GM18498 (cell line): Measurements from ENCODE around the gene LIMCH1.

Experiments used
- ATAC-seq: cut with Tn5 transposase; IDR thresholded peaks from one replicate; pipeline ENCODE4 v1.9.1; 2021; ENCODE audit warnings: mild to moderate bottlenecking, moderate library complexity; ENCODE audit not compliant: unreplicated experiment

Gene LIMCH1

DNA sequence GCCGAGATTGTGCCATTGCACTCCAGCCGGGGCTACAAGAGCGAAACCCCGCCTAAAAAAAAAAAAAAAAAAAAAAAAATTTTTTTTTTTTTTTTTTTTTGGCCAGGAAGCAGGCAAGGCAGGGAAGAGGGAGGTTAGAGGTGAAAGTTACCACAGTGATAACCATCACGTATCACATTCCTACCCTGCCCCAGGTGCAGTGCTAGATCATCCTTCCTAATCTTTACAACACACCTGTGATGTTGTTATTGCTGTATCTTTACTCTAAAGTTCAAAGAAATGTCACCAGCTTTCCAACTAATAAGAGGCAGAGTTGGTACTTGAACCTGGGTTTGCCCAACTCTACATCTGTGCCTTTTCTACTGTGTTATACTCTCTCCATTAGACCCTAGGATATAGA, 7.2 kb upstream of the LIMCH1 start:
- ATAC-seq, result no peak

GRCh38 chr4:41532336-41532735, 5.6 kb upstream of the LIMCH1 start:
- ATAC-seq, result no peak

DNA sequence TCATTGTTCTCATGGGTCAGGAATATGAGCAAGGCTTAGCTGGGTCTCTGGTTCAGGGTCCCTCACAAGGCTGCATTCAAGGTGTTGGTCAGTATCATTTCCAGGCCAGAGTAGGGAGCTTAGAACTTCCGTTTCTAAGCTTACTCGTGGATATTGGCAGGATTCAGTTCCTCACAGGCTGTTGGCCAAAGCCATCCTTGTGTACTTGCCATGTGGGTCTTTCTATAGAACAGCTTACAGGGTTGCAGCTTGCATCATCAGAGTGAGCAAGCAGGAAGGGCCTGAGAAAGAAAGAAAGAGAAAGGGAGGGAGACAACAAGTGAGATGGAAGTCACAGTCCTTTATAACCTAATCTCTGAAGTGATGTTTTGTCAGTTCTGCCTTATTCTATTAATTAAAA, 5.1 kb upstream of the LIMCH1 start:
- ATAC-seq, result no peak

DNA sequence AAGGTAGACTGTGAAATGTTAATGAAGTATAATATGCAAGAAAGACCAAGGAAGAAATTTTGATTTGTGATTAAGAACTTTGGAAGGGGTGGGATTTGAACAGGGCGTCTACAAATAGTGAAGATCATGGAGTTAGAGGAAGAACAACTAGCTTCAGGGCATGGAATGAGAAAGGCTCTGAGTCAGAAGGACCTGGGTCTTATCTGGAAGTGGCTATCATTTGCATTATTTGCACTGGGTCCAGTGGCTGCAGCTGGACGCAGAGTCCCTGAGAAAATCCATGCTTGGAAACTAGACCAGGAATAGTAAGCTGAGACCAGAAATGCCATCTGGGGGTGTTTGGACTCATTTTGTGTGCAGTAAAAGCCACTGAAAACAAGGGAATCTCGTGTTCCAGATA, 4.3 kb upstream of the LIMCH1 start:
- no peak for ATAC-seq

DNA sequence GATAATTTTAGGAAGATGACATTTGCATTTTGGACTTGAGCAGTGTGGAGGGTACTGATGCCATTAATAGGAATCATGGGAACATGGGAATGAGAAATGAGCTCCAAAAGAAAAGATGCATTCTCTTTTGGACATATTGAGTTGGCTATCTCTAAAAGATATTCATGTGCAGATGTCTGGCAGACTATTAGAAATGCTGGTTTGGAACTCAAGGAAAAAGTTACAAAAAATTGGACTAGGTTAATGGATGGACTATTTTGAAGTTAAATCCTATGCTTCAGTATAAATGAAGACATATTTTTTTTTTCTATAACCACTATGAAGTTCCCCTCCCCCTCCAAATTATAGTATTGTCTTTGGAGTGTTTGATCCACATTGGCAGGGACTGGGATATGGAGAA, 3.6 kb upstream of the LIMCH1 start:
- no peak for ATAC-seq

DNA sequence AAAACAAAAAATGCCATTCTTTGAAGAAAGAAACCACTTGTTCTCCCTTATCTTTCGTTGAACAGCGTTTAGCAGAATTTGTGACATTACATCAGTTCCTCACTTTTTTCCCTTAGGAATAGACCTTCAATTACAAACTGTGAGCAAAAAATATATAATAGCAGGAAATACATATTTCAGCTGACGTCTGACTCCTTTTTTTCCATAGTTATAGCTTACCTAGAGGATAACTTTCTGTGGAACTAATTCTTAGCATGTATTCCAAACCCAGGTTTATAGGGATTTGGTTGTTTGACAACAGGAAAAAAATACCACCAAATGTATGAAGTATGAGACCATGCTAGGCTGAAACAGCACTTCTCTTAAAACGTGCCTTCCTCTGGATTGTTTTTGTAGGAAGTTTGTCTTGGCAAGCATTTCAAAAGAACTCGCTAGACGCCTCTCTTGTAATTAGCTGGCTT, 2.0 kb upstream of the LIMCH1 start:
- no peak for ATAC-seq

DNA sequence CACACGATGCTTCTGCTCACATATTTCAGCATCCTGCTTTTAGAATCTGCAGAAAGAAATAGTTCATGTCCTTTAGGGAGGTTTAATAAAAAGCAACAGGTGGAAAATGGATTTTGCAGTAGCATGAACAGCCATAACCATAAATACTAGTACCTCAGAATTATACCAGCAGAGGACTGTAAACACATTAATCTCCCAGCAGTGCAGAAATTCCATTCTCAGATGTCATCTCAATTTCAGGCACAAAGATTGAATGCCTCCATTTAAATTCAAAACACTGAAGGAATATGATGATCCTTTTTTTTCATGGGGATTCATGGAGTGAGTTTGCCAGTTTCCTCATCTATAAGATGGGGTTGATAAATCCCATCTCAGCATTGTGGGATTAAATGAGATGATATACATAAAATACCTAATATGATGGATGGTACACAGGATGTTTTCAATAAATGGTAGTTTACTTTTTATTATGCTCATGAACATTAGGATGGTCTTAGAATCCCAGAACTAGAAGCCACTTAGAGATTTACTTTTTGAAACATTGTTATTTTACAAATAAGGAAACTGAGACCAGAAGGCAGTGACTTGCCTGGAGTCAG, 566 bp upstream of the LIMCH1 start:
- no peak for ATAC-seq

DNA sequence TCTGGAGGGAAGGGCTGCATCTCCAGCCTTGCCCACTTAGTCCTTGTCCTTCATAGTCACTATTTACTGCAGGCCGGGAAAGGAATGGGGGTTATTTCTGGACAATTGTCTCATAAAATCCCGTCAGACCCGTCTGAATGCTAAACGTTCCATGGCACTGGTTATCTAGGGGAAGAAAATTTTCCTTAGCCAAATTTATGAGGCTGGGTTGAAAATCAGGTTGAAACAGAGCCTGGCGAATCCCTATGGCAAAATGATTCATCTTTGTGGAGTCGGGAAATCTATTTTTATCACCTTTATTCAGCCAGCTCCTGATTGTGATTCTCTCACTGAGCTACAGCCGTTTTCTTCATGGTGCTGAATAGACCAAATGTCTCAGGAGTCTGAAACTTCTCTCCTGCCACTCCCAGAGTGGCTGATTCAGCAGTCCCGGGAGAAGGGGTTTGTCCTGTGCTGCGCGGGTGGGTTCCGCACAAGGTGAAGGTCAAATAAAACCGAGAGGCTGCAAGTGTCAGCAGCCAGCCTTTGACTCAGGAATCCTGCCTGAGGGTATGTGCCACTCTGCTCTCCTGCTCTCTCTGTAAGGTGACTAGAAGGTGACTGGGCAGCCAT, 1.0 kb downstream of the LIMCH1 start:
- ATAC-seq, result no peak

- no peak for ATAC-seq
Measured at GRCh38 chr4:41539711-41540110, 1.8 kb downstream of the LIMCH1 start.

- no peak for ATAC-seq
Measured at GRCh38 chr4:41540687-41541086, 2.7 kb downstream of the LIMCH1 start.

GRCh38 chr4:41541687-41542094, 3.7 kb downstream of the LIMCH1 start:
- no peak for ATAC-seq

DNA sequence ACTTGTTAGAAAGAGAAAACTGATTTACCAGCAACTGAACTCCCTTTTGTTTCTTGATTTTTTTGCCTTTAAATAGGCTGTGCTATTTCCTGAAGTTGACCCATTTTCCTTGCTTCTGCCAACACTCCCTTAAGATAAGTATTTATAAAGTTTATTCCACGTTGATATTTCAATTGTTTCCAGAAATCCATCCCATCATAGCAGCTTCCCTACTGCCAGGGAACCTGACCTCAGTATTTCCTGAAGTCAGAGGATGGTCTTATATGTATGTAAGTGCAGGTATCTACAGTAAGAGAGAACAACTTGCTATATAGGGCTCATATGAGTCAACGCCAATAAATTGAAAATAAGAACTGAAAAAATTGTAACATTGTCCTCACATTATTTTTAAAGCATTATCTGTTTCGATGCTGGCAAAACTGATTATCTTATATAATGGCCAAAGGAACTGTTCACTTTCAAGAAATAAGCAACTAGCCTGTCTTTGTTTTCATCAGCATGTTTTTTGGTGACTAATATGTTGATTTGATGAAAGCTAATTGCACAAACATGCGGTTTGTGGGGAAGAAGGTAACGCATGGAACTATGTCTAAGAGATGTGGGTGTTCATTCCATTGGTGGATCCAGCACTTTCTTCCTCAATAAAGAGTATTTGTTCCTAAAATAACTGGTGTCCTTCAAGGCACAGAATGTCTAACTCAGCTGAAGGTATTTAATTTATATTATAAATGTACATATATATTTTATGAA, 4.7 kb downstream of the LIMCH1 start:
- ATAC-seq, result no peak

GRCh38 chr4:41545238-41545637, 7.3 kb downstream of the LIMCH1 start:
- no peak for ATAC-seq

DNA sequence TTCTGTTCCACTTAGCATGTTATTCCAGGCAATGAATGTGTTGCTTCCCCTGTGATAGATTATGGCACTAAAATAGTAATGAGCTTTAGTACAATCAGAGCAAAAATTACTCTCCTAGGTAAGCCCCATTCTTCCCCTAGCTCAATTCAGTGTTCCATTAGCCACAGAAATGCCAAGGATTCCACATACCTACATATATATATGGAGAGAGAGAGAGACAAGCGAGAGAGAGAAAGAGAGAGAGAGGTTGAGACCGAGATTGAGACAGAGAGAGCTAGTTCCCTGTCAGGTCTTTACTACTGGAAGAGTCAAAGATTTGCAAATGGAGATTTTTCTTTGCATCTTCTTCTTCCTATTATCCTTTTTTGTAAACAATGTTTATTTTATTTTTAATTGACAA, 8.7 kb downstream of the LIMCH1 start:
- no peak for ATAC-seq

GRCh38 chr4:41548305-41548880, 10.4 kb downstream of the LIMCH1 start:
- no peak for ATAC-seq

- no peak for ATAC-seq
Measured at GRCh38 chr4:41549478-41549877, 11.5 kb downstream of the LIMCH1 start.

DNA sequence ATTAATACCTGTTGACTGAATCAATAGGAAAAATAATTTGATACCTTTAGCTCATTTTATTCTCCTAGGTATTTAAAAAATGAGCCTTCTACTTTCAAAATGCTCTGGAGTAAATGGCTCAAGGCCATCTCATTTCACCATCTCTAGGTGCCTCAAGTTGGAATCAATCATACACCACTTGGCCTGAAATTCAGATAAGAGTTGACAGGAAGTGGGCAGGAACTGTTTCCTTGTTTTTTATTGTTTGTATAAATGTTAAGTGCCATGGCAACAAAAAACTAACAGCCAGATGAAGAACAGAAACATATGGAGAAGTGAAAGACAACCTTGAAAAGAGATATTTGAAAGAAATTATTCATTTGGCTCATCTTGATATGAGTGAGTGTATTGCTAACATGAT, 12.4 kb downstream of the LIMCH1 start:
- ATAC-seq, result no peak

DNA sequence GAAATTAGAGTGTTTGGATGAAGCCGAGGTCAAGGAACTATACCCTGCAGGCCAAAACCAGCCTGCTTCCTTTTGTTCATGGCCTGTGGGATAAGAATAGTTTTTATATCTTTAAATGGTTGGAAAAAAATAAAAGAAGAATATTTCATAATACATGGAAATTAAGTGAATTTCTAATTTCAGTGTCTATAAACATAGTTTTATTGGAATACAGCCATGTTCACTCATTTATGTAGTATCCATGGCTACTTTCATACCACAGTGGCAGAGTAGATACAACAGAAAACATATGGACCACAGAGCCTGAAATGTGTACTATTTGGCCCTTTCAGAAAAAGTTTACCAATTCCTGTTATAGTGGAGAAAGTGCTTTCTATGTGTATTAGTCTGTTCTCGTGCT, 13.6 kb downstream of the LIMCH1 start:
- no peak for ATAC-seq

DNA sequence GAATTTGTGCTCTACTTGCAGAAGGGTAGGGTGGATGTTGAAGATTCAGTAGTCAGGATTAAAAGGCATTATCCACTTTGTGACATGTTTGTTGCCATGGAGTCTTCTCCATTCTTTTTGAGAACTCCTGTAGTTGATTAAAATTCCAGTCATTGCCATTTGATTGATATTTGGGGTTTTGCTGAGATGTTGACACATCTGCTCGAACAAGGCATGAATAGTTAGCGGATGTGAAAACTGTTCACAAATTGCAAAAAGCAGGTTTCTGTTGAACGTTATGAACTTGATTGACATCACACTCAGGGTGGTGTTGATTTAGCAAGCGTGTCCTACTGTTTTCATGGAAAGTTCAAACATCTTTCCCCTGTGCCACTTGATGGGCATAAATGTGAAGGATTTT, 16.9 kb downstream of the LIMCH1 start:
- ATAC-seq, result no peak

DNA sequence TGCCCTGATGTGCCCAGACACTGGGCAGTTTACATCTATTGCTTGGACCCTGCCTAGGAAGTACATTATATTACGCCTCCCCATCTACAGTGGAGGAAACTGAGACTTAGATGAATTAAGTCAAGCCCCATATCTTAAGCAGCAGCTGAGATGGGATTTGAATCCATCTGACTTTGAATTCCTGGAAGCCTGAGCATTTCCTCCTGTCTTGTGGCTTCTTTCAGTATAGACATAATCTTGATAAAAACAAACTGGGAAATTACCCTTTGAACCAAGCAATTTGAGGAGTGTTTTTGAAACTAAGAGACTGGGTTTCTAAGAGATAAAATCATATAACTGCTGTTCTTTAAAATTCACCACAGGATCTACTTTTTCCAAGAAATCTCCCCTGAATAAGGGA, 18.6 kb downstream of the LIMCH1 start:
- no peak for ATAC-seq

- ATAC-seq, result no peak
Measured at GRCh38 chr4:41559940-41560516, 22.1 kb downstream of the LIMCH1 start.

DNA sequence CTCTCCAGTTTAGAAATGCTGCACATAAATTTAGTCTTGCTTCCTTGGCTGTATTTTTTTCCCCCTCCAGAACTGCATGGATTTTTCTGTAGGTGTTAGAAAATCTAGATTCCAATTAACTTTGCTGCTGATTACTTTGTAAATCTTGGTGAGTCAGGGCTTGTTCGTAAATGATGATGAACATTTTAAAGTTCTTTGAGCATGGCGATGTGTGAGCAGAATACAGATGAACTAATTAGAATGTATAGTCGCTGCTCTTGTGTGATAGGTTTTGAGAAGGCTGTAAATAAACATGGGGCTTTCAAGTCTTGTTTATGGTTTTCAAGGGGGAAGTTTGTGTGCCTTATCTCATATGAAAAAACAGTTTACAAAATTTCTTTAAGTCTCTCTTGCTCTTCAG, 23.3 kb downstream of the LIMCH1 start:
- no peak for ATAC-seq
